SIG-M5 treated with dmso at 0.1 percent for 504 hours (cell line): Measurements from ENCODE around the gene TPRG1.

ENCODE experiments used
- DNase-seq: peaks from one replicate; lab custom pipeline; 2025; ENCODE audit not compliant: unreplicated experiment; lab: John Stamatoyannopoulos, UW

The TPRG1 gene

DNA sequence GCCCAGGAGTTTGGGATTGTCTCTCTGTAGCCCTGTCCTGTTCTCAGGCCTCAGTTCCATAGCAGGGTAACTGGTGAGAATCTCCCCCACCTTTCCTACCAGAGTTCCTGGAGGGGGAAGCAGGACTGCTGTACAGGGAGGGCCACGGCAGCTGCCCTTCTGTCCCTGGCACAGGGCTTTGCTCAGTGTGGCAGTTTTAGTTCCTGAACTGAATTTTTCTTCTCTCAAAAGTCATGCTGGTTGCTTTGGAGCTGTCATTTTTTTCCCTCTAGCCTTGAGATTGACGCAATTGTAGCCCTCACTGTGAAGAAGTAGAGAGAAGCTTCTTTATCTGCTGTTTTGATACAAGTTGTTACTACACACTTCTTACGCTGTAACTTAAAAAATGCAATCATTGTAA, 55.5 kb downstream of the TPRG1 start:
- no peak for DNase-seq

DNA sequence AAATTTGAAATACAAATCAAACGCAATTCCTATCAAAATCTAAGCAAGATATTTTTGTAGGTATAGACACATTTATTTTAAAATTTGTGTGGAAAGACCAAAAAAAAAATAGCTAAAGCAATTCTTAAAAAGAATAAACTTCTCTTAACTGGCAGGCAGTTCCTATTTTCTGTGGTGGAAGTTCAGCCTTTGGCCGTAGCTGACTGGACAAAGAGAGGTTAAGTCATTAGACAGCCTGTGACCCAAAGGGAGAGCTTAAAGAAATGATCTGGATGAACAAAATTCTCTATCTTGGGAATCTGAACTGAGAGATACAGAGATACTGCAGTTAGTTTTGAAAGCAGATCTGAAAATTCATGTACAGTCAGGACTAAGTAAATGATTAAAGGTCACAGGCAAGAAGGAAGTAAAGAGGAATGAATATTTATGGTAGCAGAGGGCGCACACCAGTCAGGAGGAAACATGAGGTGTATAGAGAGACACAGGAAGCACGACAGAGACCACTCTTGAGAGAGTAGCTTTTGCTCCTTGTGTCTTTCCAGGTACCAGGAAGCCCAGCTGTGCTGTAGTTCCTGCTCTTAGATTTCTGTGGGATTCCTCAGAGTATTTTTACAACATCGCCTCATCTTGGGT, 57.5 kb downstream of the TPRG1 start:
- DNase-seq = peak; percentile 27

DNA sequence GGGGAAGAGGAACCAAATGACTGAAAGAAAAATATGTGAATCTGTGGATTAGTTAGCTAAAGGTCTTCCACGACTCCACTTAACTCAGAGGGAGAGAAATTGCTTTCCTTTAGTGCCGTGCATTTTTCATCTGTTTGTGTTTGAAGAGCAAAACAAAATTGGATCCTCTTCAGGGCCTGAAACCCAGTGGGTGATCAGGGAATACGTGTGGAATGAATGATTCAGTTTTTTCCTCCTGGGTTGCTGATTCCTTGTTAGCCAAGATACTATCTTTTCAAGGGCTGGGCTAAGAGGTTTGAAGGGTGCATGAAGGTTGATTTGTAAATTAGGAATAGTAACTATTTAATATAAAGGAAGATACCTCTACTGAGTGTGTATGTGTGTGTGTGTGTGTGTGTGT, 61.0 kb downstream of the TPRG1 start:
- no peak for DNase-seq

DNA sequence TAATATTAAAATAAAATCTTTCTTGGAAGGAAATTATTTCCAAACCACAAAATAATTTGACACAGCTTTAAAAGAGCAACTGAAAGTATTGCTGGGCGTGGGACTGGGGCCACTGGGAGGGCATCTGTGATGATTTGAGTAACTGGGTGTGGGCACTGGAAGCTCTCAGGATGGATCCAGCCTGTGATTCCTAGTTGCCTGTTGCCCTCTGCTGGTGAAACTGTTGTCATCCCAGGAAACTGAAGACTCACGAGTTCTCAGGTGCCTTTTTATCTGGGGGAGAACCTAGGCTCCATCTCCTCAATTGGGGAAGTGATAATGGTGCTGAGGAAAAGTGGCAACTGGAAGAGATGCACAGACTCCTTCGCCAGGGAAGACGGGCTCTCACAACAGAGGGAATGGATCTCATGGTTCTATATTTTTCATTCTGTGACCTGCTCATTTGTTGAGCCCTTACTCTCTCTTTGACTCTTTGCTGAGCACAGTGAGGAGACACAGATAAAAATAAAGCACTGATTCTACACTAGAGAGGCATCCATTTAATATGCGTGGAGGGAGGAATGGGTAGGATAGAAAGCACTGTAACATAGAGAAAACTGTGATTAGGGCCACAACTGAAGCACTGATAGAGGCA, 61.6 kb downstream of the TPRG1 start:
- DNase-seq = peak; percentile 66

DNA sequence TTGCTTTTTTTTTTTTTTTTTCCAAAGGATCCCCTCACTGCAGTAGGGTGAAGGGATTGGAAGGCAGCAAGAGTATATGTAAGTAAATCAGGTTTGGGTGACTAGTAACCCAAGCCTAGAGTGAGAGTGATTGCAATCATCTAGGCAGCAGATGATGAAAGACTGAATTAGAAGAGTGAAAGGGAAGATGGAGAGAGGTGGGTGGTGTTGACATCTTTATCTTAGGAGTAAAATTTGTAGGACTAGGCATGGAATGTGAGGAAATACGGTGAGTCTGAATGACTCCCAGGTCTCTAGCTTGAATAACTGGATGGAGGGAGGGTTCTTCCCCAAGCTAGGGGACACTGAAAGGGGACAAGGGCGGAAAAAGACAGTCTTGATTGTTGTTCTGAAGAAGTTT, 63.4 kb downstream of the TPRG1 start:
- no peak for DNase-seq

DNA sequence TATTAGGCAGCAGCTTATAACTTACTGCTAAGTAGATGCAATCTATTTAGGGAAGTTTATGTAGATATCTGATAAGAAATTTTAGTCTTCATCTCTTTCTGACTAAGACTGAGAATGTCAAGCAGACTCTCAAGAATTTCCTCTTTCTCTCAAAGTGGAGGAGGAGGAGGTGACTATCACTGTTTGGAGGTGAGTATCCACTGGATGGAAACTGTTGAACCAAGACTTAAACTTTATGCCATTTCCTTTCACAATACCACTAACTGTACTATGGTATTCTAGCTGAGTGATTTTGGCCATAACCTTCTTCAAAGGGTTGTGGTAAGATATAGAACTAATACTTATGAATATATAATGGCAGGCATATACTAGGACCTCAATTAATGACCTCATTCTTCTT, 64.6 kb downstream of the TPRG1 start:
- peak; percentile 67 for DNase-seq

DNA sequence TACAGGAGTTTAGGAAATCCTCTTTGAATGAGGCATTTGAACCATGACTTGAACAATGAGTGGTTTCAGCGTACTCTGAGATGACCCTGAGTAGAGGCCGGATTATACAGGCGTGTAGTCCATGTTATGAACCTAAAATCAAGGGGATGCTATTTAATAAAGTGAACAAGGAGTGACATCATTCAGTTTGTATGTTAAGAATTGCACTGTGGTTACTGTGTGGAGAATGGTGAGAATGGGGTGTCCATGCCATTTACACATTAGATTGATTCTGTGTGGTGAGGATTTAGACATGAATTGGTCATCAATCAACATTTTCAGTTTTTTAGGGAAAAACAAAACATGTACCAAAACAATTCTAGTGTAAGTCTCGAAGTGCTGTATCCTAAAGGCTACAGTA, 65.8 kb downstream of the TPRG1 start:
- DNase-seq = no peak

DNA sequence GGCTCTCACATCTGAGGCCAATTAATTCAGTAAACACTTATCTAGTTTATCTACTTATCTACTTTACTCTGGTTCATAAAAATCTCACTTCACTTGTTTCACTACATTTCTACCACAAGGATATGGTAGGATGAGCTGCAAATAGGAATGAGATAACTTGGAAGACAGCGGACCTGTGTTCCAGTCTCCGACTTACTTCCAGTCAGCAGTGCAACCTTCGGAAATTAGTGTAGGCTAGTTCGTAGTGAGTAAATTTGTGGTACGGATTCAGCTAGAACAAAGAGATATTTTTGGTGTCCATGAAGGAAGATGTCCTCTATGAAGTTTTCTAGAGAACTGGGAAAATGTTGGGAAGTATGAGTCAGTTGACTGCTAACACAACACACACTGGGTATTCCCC, 66.3 kb downstream of the TPRG1 start:
- no peak for DNase-seq

DNA sequence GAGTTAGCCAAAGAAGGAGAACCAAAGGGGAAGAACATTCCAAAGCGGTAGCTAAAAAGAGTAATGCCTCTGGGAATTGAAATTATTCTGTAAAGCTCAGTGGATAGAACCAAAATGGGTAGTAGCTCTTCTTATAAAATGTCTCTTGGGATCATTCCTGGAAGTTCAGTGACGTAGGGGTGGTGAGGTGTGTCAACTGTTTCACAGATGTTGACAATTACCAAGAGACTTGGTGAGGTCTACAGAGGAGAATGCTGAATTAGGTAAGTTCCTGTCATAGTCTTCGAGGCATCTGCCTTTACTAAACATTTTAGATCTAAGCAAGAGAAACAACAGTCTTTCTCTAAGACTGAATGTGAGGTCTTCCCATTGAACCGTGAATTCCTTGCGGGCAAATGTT, 67.8 kb downstream of the TPRG1 start:
- no peak for DNase-seq

DNA sequence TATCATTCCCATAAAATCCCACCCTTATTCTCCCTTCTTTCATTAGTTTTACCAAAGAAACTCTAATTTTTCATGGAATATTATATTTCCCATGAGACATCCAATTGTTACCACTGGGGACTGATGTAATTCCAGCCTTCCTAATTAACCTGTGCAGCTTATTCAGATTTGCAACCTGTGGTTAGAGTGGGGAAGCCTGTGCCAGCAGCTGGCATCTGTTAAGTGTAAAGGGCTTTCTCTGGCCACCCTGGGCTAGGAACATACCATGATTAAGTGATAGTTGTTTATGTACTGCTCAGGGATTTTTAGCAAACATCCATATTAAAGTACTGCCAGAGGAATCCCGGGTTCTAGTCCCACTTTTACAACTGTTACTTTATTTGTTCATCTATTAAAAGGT, 78.2 kb downstream of the TPRG1 start:
- no peak for DNase-seq

DNA sequence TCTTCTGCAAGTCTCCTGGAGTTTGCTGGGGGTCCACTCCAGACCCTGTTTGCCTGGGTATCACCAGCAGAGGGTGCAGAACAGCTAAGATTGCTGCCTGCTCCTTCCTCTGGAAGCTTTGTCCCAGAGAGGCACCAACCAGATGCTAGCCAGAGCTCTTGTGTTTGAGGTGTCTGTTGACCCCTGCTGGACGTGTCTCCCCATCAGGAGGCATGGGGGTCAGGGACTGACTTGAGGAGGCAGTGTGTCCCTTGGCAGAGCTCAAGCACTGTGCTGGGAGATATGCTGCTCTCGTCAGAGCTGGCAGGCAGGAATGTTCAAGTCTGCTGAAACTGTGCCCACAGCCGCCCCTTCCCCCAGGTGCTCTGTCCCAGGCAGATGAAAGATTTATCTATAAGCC, 86.5 kb downstream of the TPRG1 start:
- no peak for DNase-seq

DNA sequence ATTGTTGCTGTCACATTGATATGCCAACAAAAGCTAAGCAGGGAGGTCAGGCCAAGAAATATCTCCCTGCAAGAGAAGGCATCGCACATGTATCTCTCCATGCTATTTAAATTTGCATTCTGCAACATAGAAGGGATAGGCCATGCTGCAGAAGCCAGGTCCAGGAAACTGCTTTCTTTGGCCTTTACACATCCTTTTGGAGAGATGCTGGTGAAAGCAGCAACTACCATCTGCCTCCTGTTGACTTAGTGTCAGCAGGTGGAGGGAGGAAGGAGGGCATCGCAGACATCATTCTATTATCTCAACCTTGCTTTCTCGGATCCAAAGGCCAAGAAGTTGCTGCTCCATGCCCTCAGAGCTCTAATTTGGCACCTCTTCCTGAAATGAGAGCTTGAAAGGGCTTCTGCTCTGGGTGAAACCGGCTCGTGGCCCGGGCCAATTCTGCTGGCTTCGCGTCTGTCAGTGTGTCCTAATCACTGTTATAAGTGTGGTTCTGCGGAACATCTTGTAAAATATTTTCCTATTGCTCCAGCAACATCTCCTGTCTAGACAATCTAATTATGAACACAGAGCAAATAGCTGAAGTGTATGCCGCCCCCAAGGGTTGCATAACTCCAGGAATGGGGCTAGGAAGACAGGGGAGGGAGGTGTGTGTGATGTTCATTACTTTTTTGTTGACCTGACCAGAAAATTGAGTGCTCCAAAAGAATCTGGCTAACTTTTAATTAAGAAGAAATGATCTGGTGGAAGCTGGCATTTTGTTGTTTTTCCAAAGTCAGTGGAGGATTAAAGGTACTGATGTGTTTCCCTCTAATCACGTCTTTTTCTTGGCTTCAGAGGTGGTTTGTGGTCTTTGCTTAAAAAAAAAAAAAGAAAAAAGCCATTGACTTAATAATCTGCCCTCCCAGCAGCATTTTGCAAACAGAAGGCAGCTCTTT, 89.1 kb downstream of the TPRG1 start:
- DNase-seq = no peak

DNA sequence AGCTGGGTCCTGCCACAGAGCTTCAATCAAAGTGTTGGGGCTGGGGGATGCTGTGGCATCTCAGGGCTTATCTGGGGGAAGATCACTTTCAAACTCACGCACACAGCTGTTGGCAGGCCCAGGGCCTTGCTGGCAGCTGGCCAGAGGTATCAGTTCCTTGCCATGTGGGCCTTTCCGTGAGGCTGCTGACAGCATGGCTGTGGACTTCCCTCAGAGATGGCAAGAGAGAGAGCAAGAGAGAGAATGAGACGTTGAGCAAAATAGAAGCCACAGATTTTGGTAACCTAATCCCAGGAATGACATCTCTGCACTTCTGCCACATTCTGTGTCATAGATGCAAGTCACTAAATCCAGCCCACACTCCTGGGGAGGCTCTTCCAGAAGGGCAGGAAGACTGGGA, 91.0 kb downstream of the TPRG1 start:
- DNase-seq = no peak

DNA sequence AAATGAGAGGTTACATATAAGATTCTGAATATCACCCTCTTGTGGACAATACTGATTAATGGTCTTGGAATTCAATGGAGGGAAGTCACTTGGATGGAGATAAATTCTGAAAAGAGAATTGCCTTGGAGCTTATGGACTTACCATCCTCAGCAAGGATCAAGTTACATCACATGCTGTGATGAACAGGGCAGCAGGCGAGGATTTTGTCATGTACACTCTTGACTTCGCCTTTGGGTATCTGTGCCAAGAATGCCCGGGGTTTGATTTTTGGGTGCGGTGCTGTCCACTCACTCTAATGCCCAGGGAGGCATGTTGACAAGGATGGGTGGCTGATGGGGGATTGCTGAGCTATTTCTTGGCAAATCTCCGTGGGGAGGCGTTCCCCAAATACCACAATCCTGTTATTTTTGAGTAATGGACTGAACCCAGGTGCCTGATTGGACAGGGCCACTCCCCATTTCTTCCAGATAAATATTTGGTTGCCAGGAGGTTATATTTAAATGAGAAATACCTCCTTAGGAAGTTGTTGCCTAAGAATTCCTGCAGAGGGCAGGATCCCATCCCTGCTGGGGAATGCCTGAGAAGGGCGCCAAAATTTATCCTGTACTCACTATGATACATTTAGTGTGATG, 96.3 kb downstream of the TPRG1 start:
- peak; percentile 37 for DNase-seq

DNA sequence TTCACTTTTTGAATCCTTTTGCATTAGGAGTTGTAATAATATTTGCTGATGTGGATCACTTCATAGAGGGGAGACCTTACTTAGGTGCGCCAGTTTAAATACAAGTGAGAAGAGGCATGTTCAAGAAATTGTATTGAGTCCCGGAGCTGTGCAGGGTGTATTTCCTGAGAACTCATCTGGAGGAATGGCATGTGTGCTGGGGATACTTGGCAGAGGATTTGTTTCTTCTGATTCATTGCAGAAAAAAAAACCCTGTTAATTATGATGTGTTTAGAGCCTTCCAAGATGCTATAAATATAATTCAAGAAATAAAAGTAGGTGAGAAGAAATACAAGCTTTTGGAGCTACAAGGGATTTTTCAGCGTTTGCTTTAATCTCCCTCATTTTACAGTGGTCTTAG, 97.6 kb downstream of the TPRG1 start:
- DNase-seq = no peak

DNA sequence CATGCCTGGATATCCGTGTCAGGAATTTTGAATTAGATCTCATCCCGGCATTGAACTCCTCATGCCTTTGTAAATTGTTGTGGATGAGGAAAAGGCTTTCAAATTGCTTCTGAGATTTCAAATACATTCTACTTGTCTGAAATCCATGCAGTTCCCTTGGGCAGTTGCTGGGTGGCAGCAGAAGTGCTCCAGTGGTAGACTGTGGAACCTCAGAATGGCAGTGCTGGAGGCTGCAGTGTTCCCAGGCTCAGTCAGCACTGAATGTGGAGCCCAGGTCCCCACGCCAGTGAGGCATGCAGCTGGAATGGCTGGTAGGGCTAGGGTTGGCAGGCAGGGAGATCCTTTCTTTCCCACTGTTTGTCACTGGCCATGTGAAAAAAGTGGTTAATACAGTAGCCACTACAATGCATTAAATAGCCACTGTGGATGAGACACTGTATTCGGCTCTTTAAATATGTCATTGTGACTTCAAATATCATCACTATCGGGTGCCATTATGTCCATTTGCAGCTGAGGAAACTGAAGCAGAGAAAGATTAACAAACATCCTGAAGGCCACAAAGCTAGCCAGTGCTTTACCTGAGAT, 98.6 kb downstream of the TPRG1 start:
- DNase-seq = peak; percentile 83

DNA sequence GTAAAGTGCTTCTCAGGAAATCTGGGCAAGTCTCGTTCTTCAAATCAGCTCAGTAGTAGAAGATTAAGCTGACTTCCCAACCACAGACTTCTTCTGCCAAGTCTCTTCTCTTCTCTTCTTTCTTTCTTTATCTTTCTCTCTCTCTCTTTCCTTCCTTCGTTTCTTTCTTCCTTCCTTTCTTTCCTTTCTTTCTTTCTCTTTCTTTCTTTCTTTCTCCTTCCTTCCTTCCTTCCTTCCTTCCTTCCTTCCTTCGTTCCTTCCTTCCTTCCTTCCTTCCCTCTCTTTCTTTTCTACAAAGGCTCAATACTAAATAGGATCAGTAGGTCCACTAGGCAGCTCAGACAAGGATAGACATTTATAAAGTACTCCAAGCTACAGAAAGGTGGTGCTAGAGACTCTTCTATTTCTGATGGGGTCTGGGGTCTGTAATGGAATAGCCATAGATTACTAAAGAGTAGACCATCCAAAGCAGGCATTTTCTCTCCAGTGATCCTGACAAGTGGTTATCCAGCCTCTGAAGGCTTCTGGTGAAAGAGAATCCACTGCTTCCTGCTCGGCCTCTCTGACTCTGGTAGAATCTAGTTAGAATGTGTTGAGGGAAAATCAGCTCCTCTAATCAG, 100.8 kb downstream of the TPRG1 start:
- peak; percentile 48 for DNase-seq

DNA sequence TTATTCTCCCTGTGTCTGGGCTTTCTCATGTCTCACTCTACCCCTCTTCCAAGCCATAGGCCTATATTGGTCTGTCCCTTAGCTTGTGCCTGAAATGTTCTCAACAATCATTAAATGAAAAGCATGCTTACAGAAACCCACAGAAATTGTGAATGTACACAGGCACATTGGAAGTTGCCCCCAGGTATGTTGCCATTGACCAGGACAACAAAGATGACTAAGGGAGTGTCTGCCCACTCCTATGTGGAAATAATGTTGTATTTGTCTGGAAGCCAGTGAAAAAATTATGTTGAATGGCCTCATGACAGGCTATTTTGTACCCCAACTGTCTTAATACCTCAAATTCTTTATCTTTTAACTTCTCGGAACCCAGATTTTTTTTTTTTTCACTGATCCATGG, 102.0 kb downstream of the TPRG1 start:
- no peak for DNase-seq

DNA sequence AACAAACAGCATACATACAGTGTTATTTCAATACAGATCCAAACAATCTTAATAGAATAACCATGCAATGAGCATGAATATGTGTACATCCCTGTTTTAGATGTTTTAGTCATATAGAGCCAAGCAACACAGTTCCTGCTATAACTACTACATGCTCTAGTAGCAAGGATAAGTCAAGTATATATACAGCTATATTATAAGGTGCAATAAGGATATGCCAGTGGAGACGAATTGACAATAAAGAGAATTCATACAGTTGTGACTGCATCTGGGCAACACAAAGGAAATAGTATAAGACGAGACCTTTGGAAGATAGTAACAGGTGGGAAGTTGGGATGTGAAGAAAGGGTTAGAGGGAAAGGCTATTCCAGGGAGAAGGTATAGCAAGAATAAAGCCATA, 103.4 kb downstream of the TPRG1 start:
- no peak for DNase-seq

DNA sequence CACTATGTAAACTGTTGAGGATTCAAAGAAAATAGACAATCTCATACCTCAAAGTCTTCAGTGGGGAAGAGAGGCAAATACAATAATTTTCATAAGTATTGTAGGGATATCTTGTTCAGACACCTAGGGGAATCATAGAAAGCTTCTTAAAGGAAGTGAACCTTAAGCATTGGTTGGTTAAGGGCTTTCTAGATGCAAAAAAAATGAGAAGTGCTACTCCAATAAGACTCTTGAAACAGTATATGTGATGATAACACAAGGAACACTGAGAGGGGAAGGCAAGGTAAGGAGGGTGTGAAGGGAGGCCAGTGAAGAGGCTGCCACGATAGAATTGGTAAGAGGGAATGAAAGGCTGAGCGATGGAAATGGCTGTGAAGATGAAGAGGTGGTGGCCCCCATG, 104.1 kb downstream of the TPRG1 start:
- DNase-seq = peak; percentile 62
